HG03039 (cell line): ENCODE measurements around the gene MUSK.

Experiments used
- ATAC-seq: cut with Tn5 transposase; IDR thresholded peaks from one replicate; pipeline ENCODE4 v1.9.1; 2021; ENCODE audit warnings: mild to moderate bottlenecking, moderate library complexity; ENCODE audit not compliant: unreplicated experiment

MUSK gene

DNA sequence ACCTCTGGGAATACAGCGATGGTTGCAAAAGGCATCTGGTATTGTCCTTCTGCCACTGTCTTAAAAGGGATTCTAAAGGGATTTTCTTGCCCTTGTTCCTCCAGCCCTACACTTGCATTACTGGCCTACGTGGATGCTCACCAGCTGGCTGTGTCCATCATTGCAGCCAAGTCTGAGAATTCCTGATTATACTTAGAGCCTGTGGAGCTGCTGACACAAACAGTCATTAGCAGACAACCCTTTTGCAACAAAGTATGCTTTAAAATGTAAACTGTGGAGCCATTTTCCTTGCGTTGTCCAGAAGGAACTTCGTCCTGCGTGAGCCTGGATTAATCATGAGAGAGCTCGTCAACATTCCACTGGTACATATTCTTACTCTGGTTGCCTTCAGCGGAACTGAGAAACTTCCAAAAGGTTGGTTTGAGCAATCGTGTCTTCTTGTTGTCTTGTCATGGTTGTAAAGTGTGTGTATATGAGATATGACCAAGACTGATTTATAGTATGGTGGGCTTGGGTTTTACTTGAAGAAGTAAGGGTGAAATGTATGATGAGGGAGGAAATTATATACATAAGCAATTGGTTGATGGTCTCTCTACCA, at the start of gene MUSK:
MUSK (plus strand) TSS at position 222 of the 598 bp plus-strand sequence; CDS start at position 336, 114 bp downstream.
- no peak for ATAC-seq

DNA sequence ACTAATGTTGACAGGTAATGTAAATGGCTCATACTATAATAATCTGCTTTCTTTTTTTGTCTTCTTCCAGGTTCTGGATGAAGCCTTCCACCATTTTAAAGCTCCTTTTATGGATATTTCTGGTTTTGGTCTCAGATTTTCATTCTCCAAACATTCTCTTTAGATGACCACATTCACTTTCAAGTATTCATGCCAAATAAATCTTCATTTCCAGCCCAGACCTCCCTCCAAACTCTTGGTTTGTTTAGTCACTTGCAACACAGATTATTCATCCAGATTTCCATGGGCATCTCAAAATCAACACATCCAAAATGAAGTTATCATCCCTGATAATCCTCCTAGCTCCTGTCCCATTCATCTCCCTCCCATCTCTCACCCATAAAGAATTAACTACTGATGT, 48.8 kb upstream of the MUSK start:
- ATAC-seq = no peak

DNA sequence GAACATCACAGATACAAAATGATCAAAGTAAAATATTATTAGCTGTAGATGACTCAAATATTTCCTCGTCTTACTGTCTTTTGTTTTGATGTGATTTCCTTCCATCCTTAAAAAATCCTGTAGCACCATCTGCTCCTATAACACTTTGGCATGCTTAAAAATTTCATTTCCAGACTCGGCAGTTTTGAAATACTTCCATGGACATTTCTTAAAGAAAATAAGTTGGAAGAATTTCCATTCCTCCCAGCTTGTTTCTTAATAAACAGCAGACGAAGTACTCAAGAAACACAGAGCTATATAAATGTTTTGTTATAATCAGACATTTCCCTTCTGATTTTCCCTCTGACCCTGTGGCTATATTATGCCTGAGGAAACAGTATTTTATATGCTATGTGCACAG, 47.9 kb upstream of the MUSK start:
- ATAC-seq = no peak

DNA sequence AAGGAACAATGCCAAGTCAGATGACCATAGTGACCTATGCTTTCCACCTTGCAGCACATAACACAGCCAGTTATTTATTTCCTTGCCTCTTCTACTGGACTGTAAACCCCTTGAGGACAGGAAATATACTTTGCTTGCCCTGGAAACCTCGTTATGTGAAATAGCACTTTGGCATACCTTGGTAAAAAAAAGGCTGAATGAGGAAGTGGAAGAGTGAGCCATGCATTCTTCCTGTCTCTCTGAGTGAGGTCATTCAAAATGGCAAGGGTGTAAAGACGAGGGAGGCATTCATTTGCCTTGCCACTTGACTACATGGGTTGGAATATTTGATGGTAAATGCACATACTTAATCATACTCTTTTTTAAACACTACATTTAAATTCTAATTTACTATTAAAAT, 46.2 kb upstream of the MUSK start:
- ATAC-seq = no peak

GRCh38 chr9:110623462-110624025, 45.0 kb upstream of the MUSK start:
- no peak for ATAC-seq

DNA sequence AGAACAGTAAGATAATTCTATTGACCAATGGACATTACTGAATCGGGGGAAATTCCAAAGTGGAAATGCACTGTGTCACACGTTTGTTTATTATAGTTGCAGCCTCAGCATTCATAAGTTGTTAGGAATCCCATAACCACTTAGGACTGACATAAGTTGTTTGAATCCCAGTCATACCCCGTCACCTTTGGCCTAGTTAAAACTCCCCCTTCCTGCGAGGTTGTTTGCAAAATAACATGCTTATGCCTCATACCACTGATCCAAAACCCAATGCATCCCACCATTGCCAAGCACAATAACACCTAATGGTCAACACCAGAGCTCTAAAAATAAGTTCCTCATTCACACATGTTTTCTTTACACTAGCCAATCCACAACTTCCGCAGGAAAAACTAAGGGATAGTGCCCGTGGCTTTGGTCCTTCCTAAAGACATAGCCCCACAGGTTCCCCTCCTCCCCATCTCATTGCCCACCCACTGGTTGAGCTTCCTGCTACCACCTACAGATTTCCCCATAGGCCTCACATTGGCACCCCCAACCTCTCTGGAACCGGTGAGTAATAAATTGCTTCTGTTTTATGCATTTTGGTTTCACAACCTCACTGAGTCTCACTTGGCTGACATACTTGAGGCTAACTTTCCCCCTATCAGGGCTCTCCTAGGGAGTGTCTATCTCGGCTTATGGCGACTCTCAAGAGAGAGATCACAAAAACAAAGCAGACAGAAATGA, 42.3 kb upstream of the MUSK start:
- ATAC-seq = peak; percentile 95

GRCh38 chr9:110635589-110635988, 33.0 kb upstream of the MUSK start:
- ATAC-seq = no peak

DNA sequence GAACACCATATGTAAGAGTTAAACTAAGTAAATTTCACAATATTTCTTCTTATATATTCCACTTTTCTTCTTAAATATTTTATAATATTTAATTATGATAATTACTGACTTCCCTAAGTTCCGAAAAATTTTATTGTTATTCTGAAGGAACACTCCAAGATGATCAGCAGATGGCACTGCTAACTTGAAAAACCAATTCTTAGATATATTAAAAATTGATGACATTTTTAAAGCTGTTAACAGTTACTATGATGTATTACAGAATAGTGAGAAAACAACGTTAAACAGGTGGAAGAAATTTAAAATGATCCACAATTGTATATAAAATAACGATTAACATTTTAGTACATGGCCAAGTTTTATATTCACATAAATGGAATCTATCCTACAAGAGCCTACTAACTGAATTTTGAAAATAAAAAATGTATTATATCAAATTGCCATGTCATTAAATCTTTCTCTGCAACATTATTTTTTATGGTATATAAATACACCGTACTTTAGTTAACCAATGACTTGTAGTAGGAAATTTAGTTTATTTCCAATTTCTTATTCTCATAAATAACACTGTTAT, 30.1 kb upstream of the MUSK start:
- no peak for ATAC-seq

- no peak for ATAC-seq
Observed at GRCh38 chr9:110640736-110641135, 27.9 kb upstream of the MUSK start.

- no peak for ATAC-seq
Observed at GRCh38 chr9:110641293-110641692, 27.3 kb upstream of the MUSK start.

DNA sequence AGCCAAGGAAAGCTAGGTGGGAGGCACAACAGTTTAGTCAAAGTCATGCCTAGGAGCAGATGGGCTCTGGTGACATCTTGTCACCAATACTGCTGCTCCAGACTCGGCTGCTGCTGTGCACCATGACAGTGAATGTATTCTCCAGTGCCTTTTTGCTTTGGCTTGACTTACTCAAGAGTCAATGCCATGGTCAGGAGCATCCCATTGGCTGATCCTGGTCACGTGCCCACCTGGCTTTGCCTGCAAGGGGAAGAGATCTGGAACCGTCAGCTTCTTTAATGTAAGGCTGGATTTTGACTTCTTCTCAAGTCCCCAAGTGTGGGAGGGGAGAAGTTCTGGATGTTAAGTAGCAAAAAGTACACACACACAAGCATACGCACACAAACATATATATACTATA, 19.9 kb upstream of the MUSK start:
- no peak for ATAC-seq

DNA sequence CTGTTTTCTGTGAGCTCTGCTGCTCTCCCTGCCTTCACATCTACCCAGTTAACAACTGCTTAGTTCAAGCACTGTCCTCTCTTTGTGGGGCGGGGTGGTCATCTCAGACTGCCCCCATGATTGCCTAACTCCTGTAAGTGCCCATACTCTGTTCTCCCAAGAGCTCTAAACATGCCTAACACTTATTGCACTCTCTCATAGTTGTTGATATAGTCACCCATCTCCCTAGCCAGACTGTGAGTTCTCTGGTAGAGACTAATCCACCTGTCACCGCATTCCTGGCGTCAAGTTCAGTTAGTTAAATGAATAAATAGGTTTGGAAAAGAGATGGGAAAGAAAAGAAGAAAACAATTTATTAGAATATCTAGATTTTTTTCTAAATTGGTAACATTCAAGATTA, 18.3 kb upstream of the MUSK start:
- ATAC-seq = no peak

- ATAC-seq = no peak
Observed at GRCh38 chr9:110650991-110651411, 17.6 kb upstream of the MUSK start.

DNA sequence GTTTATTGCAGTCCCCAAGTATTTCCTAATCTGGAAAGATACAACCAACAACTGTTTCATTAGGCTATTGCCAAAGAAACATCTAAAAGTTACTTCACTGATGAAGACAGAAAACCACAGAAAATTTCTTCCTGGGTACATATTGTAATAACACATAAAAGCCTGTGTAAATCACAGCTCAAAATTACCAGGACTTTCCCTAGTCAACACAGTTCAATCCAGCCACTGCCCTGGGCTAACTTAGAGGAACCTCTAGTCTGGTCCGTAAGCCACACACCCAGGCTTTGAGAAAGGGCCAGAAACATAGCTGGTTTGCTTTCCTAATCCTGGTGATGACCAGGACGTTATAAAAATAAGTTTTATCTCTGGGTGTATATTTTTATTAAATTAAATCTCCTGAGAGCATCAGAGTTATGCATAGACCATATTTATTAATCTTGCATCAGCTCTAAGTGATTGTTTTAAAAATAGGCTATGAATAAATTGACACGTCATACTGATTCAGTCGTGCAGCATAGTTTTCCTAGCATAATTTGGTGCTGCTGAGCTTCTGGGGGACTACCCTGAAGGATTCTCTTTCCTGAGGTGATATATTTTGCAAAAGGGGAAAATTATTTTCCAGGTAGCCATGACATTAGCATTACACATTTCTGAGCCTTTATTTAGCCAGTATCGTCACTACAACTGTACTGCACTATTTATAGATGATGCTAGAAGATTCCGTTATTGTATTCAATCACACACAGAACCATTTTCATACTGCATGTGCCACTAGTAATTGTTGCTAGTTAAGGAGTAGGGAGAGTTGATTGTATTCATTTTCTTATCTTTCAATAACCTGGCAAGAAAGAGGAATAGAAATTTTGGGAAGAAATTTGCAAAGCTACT, 12.6 kb upstream of the MUSK start:
- no peak for ATAC-seq

GRCh38 chr9:110659891-110660541, 8.6 kb upstream of the MUSK start:
- ATAC-seq = no peak

DNA sequence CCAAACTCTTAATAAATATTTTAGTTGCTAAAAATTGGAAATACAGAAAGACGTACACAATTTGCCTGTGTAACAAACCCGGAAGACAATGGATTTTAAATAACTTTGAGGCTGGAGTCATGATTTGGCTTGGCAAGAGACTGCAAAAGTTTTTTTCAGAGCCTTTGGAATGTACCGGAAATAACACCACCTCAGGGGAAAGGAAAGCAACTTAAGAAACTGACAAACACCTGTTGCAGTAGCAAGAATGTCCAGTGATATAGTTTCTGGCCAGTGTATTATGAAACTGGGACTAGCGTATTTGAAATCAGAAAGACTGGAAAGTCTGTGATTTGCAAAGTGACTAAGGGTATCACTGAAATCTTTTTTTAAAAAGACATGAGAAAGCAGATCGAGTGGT, 842 bp downstream of the MUSK start:
- no peak for ATAC-seq

DNA sequence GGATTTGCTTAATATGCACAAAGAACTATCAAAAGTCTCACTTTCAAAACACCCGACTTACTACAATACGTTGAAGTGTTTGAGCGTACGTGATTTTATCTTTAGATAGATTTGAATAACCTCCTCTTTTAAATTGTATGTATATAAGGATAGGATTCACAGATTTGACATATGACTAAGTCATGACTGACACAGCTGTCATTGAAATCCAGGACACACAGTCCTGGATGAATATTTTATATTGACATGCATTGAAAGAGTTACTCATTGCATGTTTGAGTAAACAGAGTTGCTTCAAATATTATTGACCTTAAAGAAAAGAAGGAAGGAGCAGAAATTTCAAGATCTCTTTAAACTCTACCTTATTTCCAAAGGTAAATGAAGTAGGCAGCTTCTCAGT, 3.3 kb downstream of the MUSK start:
- ATAC-seq = no peak

DNA sequence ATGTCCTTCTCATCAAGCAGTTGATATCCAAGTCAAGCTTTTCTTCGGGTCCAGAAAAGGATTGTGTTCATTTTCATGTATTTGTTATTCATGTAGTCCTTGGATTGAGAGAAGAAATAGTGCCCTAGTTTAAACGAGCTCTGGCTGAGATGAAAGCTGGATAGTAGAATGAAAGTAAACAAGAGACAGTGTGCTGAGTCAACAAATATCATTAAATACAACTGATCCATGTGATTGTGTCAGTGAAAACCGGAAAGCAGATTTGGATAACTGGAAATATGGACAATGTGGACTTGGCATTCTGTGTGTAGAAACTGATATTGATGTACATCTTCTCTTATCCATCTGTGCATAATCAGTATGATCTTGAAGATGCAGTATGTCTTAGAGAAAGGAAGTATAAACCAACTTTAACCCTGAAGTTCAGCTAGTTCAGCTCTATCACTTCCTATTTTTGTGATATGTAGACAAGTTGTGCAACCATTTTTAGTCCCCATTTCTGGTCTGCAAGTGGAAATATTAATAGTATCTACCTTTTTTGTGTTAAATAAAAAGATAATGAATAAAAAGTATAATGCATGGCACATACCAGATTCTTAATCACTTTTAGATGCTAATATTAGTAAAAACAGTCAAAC, 4.4 kb downstream of the MUSK start:
- ATAC-seq = no peak

GRCh38 chr9:110687497-110687896, 18.9 kb downstream of the MUSK start:
- no peak for ATAC-seq

- no peak for ATAC-seq
Observed at GRCh38 chr9:110688329-110688728, 19.7 kb downstream of the MUSK start.
